Fibroblast of gingiva (primary cell): ENCODE measurements around the gene GLB1L.
A peak's percentile ranks its signal among the peaks of the same experiment; 100 is the strongest.
"Not testable (repeated sequence)": the region's sequence is repeated elsewhere in the genome, so short reads cannot be mapped to it uniquely, and the experiment has no call there.

Experiments used
- DNase-seq: peaks from one replicate; pipeline ENCODE4 v3.0.0-alpha.2; 2011; ENCODE audit warnings: low read depth

Gene GLB1L

DNA sequence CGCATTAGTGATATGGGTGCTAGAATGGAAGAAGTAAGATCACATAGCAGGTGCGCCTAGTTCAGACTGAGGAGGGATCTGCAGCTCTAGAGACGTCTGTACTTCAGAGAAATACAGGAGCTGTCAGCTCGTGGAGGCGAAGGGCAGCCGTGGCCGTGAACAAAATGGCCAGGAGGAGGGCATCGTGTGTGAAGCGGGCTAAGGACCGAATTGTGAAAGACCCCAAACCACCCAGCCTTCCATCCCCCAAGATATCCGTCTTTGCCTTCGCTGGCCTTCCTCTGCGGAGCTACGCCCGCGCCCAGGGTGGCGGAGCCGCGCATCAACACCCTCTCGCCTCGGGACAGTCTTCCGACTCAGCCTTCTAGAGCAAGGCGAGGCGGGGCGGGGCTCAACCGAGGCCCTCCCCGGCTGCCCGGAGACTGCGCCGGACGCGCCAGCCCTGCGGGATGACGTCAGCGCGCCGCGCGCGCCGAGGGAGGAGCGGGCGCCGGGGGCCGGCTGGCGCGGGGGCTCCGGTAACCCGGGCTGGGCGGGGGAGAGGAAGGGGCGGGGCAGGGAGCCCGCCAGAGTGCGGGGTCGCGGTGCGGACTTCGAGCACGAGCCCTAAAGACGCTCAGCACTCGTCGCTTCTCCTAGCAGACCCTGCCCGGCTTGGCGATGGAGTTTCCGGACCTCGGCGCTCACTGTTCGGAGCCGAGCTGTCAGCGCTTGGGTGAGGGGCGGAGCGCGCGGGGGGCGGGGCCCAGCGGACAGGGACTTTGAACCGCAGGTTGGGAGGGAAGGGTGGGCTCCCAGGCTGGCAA lies 38.7 kb downstream of the GLB1L start, which contains the start of gene ZFAND2B:
ZFAND2B (plus strand) TSS at position 455 of the 806 bp plus-strand sequence; CDS start at position 661, 206 bp downstream.
- DNase-seq: peak; percentile 89

DNA sequence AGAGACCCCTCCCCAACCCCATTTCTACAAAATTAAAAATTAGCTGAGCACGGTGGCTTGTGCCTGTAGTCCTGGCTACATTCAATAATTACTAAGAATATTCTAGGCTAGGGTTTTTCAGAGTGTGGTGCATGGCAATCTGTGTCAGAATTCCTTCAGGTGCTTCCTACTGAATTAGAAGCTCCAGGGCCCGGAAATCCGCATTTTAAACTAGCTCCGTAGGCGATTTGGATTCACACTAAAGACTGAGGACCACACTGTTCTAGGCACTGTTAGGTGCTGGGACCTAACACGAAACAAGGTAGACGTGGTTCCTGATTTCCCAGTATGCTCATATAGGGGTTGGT lies 39.3 kb downstream of the GLB1L start:
- DNase-seq: no peak

DNA sequence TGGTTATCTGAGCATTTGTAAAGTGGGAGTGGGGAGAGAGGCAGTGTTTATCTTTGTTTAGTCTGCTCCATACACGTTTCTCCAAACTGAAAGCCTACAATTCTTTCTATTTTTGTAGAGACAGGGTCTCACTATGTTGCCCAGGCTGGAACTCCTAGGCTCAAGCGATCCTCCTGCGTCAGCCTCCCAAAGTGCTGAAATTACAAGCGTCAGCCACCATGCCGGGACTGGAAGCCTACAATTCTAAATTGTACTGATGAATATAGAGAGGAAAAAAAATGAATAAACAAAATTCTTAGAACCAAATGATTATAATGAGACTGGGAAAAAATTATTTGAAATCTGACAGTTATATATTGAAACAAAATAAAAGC lies 40.1 kb downstream of the GLB1L start:
- DNase-seq: no peak

DNA sequence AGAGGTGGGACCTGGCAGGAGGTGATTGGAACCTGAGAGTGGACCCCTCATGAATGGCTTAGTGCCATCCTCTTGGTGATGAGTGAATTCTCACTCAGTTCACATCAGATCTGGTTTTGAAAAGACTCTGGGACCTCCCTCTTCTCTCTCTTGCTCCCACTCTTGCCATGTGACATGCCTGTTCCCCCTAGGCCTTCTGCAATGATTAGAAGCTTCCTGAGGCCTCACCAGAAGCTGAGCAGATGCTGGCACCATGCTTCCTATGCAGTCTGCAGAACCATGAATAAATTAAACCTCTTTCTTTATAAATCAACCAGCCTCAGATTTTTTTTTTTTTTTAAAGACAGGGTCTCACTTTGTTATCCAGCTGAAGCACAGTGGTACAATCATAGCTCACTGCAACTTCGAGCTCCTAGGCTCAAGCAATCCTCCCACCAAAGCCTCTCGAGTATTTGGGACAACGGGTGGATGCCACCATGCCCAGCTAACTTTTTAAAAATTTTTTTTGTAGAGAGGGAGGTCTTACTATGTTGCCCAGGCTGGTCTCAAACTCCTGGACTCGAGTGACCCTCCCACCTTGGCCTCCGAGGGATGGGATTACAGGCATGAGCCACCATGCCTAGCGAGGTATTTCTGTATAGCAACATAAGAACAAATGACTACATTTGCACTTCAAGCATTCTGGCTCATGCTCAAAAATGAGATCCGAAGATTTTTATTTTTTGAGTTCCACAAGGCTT lies 40.6 kb downstream of the GLB1L start:
- DNase-seq: no peak

DNA sequence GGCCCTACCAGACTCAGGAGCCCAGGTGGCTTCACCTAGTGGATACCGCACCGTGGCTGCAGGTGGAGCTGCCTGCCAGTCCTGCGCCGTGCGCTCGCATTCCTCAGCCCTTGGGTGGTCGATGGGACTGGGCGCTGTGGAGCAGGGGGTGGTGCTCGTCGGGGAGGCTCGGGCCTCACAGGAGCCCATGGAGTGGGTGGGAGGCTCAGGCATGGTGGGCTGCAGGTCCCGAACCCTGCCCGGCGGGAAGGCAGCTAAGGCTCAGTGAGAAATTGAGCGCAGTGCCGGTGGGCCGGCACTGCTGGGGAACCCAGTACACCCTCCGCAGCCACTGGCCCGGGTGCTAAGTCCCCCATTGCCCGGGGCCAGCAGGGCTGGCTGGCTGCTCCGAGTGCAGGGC lies 43.9 kb downstream of the GLB1L start:
- DNase-seq: not testable (repeated sequence)

DNA sequence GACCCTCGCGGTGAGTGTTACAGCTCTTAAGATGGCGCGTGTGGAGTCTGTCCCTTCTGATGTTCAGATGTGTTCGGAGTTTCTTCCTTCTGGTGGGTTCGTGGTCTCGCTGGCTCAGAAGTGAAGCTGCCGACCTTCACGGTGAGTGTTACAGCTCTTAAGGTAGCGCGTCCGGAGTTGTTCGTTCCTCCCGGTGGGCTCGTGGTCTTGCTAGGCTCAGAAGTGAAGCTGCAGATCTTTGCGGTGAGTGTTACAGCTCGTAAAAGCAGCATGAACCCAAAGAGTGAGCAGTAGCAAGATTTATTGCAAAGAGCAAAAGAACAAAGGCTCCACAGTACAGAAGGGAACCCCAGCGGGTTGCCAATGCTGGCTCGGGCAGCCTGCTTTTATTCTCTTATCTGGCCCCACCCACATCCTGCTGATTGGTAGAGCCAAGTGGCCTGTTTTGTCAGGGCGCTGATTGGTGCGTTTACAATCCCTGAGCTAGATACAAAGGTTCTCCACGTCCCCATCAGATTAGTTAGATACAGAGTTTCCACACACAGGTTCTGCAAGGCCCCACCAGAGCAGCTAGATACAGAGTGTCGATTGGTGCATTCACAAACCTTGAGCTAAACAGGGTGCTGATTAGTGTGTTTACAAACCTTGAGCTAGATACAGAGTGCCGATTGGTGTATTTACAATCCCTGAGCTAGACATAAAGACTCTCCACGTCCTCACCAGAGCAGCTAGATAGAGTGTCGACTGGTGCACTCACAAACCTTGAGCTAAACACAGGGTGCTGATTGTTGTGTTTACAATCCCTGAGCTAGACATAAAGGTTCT lies 44.5 kb downstream of the GLB1L start:
- not testable (repeated sequence) for DNase-seq

DNA sequence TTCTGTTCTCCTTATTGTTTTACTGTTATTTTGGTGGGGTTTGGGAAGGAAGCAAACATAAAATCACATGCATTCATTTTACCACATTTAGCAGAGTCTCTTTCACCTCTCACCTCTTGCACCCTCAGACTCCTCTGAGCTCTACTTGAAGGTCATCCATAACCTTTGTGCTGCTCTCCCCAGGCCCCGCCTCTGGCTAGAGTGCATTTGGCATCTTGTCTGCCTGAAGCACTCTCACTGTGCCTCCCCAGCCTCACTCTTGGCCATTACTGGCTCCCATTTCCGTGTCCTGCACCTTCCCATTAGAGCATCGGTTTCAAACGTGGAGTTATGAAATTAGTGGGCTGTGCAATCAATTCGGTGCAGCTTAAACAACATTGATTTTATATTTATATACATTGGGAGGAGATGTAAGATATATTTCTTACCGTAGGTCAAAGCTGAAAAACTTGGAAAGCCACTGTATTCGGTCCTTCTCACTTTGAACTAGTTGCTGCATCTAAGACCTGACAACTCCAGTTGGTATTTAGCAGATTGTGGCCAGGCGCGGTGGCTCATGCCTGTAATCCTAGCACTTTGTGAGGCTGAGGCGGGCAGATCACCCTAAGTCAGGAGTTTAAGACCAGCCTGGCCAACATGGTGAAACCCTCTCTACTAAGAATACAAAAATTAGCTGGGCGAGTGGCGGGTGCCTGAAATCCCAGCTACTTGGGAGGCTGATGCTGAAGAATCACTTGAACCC lies 45.6 kb downstream of the GLB1L start:
- DNase-seq: no peak

DNA sequence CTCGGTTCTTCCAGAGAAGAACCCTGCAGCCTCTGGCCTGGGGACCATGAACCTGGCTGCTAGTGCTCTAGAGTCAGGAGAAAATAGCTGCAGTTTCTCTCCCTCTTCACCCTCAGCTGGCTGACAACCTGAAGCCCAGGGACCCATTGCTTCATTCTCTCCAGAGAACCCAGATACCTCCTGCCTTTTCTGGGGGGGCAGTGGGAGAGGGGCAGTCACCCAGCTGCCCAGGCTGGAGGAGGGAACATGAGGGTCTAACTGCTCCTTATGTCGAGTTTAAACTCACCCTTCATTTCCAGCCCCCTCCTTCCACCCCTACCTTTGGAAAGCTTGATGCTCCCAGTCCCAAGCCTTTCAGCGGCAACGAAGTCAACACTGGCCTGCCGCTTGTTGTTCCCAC lies 46.3 kb downstream of the GLB1L start:
- DNase-seq: no peak

DNA sequence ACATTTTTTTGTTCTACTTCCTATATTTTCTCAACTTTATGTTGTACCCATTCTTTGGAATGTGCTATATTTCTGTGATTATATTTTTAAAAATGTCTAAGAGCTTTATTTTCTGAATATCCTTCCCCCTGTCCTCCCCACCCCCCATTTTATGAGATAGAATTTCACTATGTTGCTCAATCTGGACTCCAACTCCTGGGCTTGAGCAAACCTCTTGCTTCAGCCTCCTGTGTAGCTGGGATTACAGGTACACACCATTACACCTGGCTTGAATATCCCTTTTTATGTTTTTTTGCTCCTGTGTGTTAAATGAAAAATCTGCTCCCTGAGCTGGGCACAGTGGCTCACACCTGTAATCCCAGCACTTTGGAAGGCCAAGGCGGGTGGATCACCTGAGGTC lies 47.9 kb downstream of the GLB1L start:
- no peak for DNase-seq

DNA sequence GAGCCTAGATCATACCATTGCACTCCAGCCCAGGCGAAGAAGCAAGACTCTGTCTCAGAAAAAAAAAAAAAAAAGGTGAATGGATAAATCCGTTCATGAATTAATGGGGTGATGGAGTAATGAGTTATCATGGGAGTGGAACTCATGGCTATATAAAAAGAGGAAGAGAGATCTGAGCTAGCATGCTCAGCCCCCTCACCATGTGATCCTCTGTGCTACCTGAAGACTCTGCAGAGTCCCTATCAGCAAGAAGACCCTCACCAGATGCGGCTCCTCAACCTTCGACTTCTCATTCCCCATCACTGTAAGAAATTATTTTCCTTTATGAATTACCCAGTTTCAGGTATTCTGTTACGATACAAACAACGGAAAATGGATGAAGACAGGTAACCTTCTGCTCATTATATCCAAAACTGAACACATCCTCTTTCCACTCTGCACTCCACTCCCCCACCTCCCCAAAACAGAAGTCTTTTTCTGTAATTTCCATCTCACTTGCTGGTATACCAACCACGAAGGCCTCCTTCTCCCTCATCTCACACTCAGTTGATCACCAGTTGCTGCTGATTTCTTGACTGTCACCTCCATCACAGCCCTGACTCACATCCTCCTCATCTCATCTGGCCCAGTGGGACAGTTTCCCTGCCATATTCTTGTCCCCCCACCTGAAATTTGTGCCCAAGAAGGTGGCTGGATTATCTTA lies 58.3 kb downstream of the GLB1L start:
- DNase-seq: no peak
